Measurements from ENCODE around the gene CCDC106. TPM values are rescaled to one million over a fixed set of nuclear protein-coding genes. Genes with fewer than 3 reads are reported as not detected.

The CCDC106 gene
- total RNA-seq, 2 experiments from 2014 or later, result 8.8 to 11.2 TPM

DNA sequence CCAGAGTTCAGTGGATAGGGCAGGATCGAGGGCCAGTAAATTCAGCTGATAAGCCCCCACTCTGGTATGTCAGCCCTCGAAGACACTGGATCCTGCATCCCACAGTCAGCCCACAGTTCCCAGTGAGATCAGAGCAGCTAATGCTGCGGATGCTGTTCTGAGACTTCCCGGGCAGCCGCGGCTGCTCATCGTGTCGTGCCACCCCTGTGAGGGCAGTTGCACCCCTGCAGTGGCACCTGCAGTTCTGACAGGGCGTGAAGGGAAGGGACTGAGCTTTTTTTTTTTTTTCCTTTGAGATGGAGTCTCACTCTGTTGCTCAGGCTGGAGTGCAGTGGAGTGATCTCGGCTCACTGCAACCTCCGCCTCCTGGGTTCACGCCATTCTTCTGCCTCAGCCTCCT, 19.5 kb downstream of the CCDC106 start:
- Mint-ChIP-seq H3K36me3 (ENCODE audit: low read depth) (peaks cover 59% of the 10 kb centered on the region), H3K27ac (no peak overlapping the region), H3K4me1 (ENCODE audit: low read depth) (peaks cover 25% of the 10 kb centered on the region), H3K4me3 (no peak overlapping the region), H3K27me3 (no peaks in the 10 kb centered on the region), H3K9me3 (no peaks in the 10 kb centered on the region)
- CTCF ChIA-PET, result interaction anchor here (1.2 kb wide), 1 partner anchor 11 kb away, joined by 3 read pairs; no protein-coding TSS in a partner anchor
- no peak for TF ChIP-seq CTCF (IDR thresholded peaks at IDR 0.05)
- intact Hi-C loops (cut with micrococcal nuclease), result no loop called here
- DNase-seq (no peak), ATAC-seq (no peak)
- POLR2A ChIA-PET, result interaction anchor here (0.6 to 7.5 kb wide), 7 partner anchors 7 to 323 kb away, joined by 3 to 57 read pairs (median 3); partner anchors contain the start of gene ZNF581

GRCh38 chr19:55667958-55668357, 19.9 kb downstream of the CCDC106 start:
- ChIA-PET POLR2A (interaction anchor here (0.7 to 7.5 kb wide), 6 partner anchors 8 to 29 kb away, joined by 3 to 57 read pairs (median 3); partner anchors contain the start of gene ZNF581), CTCF (interaction anchor here (1.2 kb wide), 1 partner anchor 12 kb away, joined by 3 read pairs; no protein-coding TSS in a partner anchor)
- ATAC-seq (no peak), DNase-seq (no peak)
- Mint-ChIP-seq H3K4me3 (no peak overlapping the region), H3K36me3 (ENCODE audit: low read depth) (peaks cover 55% of the 10 kb centered on the region), H3K4me1 (ENCODE audit: low read depth) (peaks cover 21% of the 10 kb centered on the region), H3K27ac (no peak overlapping the region), H3K27me3 (no peaks in the 10 kb centered on the region), H3K9me3 (no peaks in the 10 kb centered on the region)
- intact Hi-C loops (cut with micrococcal nuclease), result no loop called here
- no peak for TF ChIP-seq CTCF (IDR thresholded peaks at IDR 0.05)

DNA sequence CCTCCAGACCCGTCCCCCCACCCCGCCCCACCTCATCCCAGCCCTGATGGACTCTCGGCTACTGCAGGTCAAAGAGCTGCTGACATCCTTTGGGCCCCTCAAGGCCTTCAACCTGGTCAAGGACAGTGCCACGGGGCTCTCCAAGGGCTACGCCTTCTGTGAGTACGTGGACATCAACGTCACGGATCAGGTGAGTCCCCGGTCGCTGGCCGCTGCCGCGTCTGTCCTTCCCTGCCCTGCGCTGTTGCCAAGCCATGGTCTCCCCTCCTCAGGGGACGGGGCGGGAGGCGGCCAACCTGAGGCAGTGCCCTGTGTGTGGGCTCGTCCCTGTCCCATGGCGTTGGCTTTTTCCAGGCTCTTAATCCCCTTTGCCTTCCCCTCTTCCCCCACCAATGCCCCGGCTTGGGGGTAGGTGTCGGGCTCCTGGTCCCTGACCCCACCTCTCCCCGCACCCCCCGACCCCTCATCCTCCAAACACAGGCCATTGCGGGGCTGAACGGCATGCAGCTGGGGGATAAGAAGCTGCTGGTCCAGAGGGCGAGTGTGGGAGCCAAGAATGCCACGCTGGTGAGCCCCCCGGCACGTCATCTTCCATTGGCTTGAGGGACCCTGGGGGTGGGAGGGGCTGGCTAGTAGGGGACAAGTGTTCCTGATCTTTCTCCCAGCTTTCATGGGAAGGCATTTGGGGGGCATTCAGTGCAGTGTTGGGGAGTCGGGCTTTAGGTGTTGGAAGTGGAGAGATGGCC, 20.8 kb downstream of the CCDC106 start:
- ChIA-PET CTCF (no interaction called here), POLR2A (interaction anchor here (0.8 to 7.5 kb wide), 4 partner anchors 9 to 30 kb away, joined by 3 to 57 read pairs (median 4); no protein-coding TSS in a partner anchor)
- Mint-ChIP-seq H3K27me3 (no peaks in the 10 kb centered on the region), H3K4me1 (ENCODE audit: low read depth) (peaks cover 26% of the 10 kb centered on the region), H3K36me3 (ENCODE audit: low read depth) (peaks cover 55% of the 10 kb centered on the region), H3K27ac (no peak overlapping the region), H3K4me3 (no peak overlapping the region), H3K9me3 (no peaks in the 10 kb centered on the region)
- ATAC-seq (no peak), DNase-seq (no peak)
- intact Hi-C loops (cut with micrococcal nuclease), result no loop called here
- no peak for TF ChIP-seq CTCF (IDR thresholded peaks at IDR 0.05)

- no peak for TF ChIP-seq CTCF (IDR thresholded peaks at IDR 0.05)
- Mint-ChIP-seq H3K27ac (no peak overlapping the region), H3K27me3 (no peaks in the 10 kb centered on the region), H3K9me3 (no peaks in the 10 kb centered on the region), H3K4me1 (ENCODE audit: low read depth) (peaks cover 26% of the 10 kb centered on the region), H3K4me3 (no peak overlapping the region), H3K36me3 (ENCODE audit: low read depth) (peaks cover 50% of the 10 kb centered on the region)
- DNase-seq (no peak), ATAC-seq (no peak)
- POLR2A ChIA-PET, result interaction anchor here (1.0 to 7.5 kb wide), 3 partner anchors 10 to 16 kb away, joined by 3 to 57 read pairs (median 4); no protein-coding TSS in a partner anchor
- CTCF ChIA-PET, result no interaction called here
- intact Hi-C loops (cut with micrococcal nuclease), result no loop called here
Measured at GRCh38 chr19:55669418-55670279, 21.6 kb downstream of the CCDC106 start.
